Activated naive CD4-positive, alpha-beta T cell treated with anti-CD3 and anti-CD28 coated beads, Interleukin-2, amount 50 U/mL, for 72 hours (primary cell): ENCODE measurements around the gene ADAMTSL4. TPM values are rescaled to one million over a fixed set of nuclear protein-coding genes. Genes with fewer than 3 reads are reported as not detected.

Experiments used
- ATAC-seq, 2 donors: fragments of 150-1000 bp; cut with Tn5 transposase; 2 replicates each; pipeline ENCODE4 v1.10.0; 2021; ENCODE audit warnings: mild to moderate bottlenecking in 2 of 2, moderate library complexity in 2 of 2
- DNase-seq, 2 donors: peaks; one replicate each; pipeline ENCODE4 v3.0.0; 2021 to 2022; ENCODE audit warnings: low spot score in 2 of 2
- H3K27ac Mint-ChIP-seq, 2 donors: one replicate each; pipeline ENCODE4 v1.8.0; 2022; ENCODE audit warnings: mild to moderate bottlenecking in 2 of 2, mixed read lengths in 2 of 2
- H3K36me3 Mint-ChIP-seq, 2 donors: one replicate each; pipeline ENCODE4 v1.8.0; 2022; ENCODE audit warnings: mixed read lengths in 2 of 2
- H3K9me3 Mint-ChIP-seq, 2 donors: one replicate each; pipeline ENCODE4 v1.8.0; 2022; ENCODE audit warnings: mixed read lengths in 2 of 2
- total RNA-seq, 2 donors: library from RNA; stranded (reverse); gene quantifications; one replicate each; pipeline ENCODE4 v1.2.3, GENCODE V29; 2022

Gene ADAMTSL4
- total RNA-seq, result 1 to 10 TPM in 1 of 2 donors, under 1 TPM in 1; 0.96 to 2.9 TPM

GRCh38 chr1:150548632-150549495 is at the start of gene ADAMTSL4:
Gene ADAMTSL4 (plus strand): TSS chr1:150549408. CDS start chr1:150552289, 2,881 bp downstream.
- Mint-ChIP-seq H3K27ac (no peak within 1 kb of the TSS), H3K9me3 (no peaks in the 10 kb centered on the region), H3K36me3 (no peaks in the 10 kb centered on the region)
- peak in 1 of 2 donors; percentile 64 for DNase-seq
- peak; percentile 69 to 82 for ATAC-seq

- ATAC-seq (no peak), DNase-seq (no peak)
- no peaks in the 10 kb centered on the region for H3K9me3 Mint-ChIP-seq
- H3K27ac Mint-ChIP-seq, result peak overlapping the region; percentile 12 to 39
- H3K36me3 Mint-ChIP-seq, result no peaks in the 10 kb centered on the region
Observed at GRCh38 chr1:150505431-150505830, 43.8 kb upstream of the ADAMTSL4 start.

GRCh38 chr1:150507912-150508864 is 41.0 kb upstream of the ADAMTSL4 start, which contains the start of gene ECM1:
Gene ECM1 (plus strand): TSS chr1:150508109. CDS start chr1:150508210, 101 bp downstream.
- ATAC-seq (peak in 1 of 2 donors; percentile 39), DNase-seq (no peak)
- H3K9me3 Mint-ChIP-seq, result no peaks in the 10 kb centered on the region
- peak within 1 kb of the TSS; percentile 52 to 75 for H3K27ac Mint-ChIP-seq
- no peaks in the 10 kb centered on the region for H3K36me3 Mint-ChIP-seq

- DNase-seq (no peak), ATAC-seq (no peak)
- Mint-ChIP-seq H3K9me3 (no peaks in the 10 kb centered on the region), H3K36me3 (no peaks in the 10 kb centered on the region), H3K27ac (peak overlapping the region; percentile 1 to 52)
Observed at GRCh38 chr1:150508982-150509381, 40.2 kb upstream of the ADAMTSL4 start.

- H3K36me3 Mint-ChIP-seq, result no peaks in the 10 kb centered on the region
- ATAC-seq (no peak), DNase-seq (no peak)
- no peaks in the 10 kb centered on the region for H3K9me3 Mint-ChIP-seq
- peak overlapping the region; percentile 26 to 41 for H3K27ac Mint-ChIP-seq
Observed at GRCh38 chr1:150511551-150511950, 37.7 kb upstream of the ADAMTSL4 start.

- Mint-ChIP-seq H3K36me3 (no peaks in the 10 kb centered on the region), H3K27ac (peak overlapping the region; percentile 26 to 41), H3K9me3 (no peaks in the 10 kb centered on the region)
- no peak for ATAC-seq
- no peak for DNase-seq
Observed at GRCh38 chr1:150511985-150512660, 37.1 kb upstream of the ADAMTSL4 start.

- Mint-ChIP-seq H3K9me3 (no peaks in the 10 kb centered on the region), H3K27ac (no peak overlapping the region), H3K36me3 (no peaks in the 10 kb centered on the region)
- ATAC-seq (no peak), DNase-seq (no peak)
Observed at GRCh38 chr1:150512846-150513245, 36.4 kb upstream of the ADAMTSL4 start.

GRCh38 chr1:150513351-150513791 is 35.8 kb upstream of the ADAMTSL4 start:
- ATAC-seq (no peak), DNase-seq (no peak)
- Mint-ChIP-seq H3K9me3 (no peaks in the 10 kb centered on the region), H3K27ac (no peak overlapping the region), H3K36me3 (no peaks in the 10 kb centered on the region)

- no peak for ATAC-seq
- no peak for DNase-seq
- Mint-ChIP-seq H3K9me3 (no peaks in the 10 kb centered on the region), H3K27ac (peak overlapping the region in 1 of 2 donors; percentile 77), H3K36me3 (no peaks in the 10 kb centered on the region)
Observed at GRCh38 chr1:150514260-150514659, 34.9 kb upstream of the ADAMTSL4 start.

- H3K9me3 Mint-ChIP-seq, result no peaks in the 10 kb centered on the region
- peak; percentile 1 for ATAC-seq
- no peak for DNase-seq
- H3K27ac Mint-ChIP-seq, result peak overlapping the region; percentile 77 to 95
- no peaks in the 10 kb centered on the region for H3K36me3 Mint-ChIP-seq
Observed at GRCh38 chr1:150514913-150515327, 34.3 kb upstream of the ADAMTSL4 start.

GRCh38 chr1:150515328-150516049 is 33.7 kb upstream of the ADAMTSL4 start, which contains the start of gene FALEC:
Gene FALEC (plus strand): TSS chr1:150515752.
- peak; percentile 98 to 99 for ATAC-seq
- Mint-ChIP-seq H3K27ac (peak within 1 kb of the TSS; percentile 77 to 95), H3K9me3 (no peaks in the 10 kb centered on the region), H3K36me3 (no peaks in the 10 kb centered on the region)
- DNase-seq, result peak; percentile 93 to 98

GRCh38 chr1:150516050-150516591 is 33.1 kb upstream of the ADAMTSL4 start:
- DNase-seq, result peak in 1 of 2 donors; percentile 30
- peak; percentile 4 to 16 for ATAC-seq

GRCh38 chr1:150516616-150517015 is 32.6 kb upstream of the ADAMTSL4 start:
- Mint-ChIP-seq H3K27ac (peak overlapping the region in 1 of 2 donors; percentile 77), H3K36me3 (no peaks in the 10 kb centered on the region), H3K9me3 (no peaks in the 10 kb centered on the region)
- no peak for ATAC-seq
- DNase-seq, result no peak

More at GRCh38 chr1:150516050-150516591, 33.1 kb upstream of the ADAMTSL4 start:
- Mint-ChIP-seq H3K9me3 (no peaks in the 10 kb centered on the region), H3K36me3 (no peaks in the 10 kb centered on the region), H3K27ac (peak overlapping the region; percentile 32 to 77)

- Mint-ChIP-seq H3K36me3 (no peaks in the 10 kb centered on the region), H3K9me3 (no peaks in the 10 kb centered on the region), H3K27ac (no peak overlapping the region)
- ATAC-seq (no peak), DNase-seq (no peak)
Observed at GRCh38 chr1:150521196-150521968, 27.8 kb upstream of the ADAMTSL4 start.

- H3K9me3 Mint-ChIP-seq, result no peaks in the 10 kb centered on the region
- H3K36me3 Mint-ChIP-seq, result no peaks in the 10 kb centered on the region
- ATAC-seq, result no peak
- H3K27ac Mint-ChIP-seq, result no peak overlapping the region
- DNase-seq, result no peak
Observed at GRCh38 chr1:150525348-150525747, 23.9 kb upstream of the ADAMTSL4 start.
